Measurements from ENCODE around the gene EFEMP2. TPM values are rescaled to one million over a fixed set of nuclear protein-coding genes. Genes with fewer than 3 reads are reported as not detected.

The EFEMP2 gene
- total RNA-seq, 2 donors from 2014 or later = 11.5 to 76.3 TPM

DNA sequence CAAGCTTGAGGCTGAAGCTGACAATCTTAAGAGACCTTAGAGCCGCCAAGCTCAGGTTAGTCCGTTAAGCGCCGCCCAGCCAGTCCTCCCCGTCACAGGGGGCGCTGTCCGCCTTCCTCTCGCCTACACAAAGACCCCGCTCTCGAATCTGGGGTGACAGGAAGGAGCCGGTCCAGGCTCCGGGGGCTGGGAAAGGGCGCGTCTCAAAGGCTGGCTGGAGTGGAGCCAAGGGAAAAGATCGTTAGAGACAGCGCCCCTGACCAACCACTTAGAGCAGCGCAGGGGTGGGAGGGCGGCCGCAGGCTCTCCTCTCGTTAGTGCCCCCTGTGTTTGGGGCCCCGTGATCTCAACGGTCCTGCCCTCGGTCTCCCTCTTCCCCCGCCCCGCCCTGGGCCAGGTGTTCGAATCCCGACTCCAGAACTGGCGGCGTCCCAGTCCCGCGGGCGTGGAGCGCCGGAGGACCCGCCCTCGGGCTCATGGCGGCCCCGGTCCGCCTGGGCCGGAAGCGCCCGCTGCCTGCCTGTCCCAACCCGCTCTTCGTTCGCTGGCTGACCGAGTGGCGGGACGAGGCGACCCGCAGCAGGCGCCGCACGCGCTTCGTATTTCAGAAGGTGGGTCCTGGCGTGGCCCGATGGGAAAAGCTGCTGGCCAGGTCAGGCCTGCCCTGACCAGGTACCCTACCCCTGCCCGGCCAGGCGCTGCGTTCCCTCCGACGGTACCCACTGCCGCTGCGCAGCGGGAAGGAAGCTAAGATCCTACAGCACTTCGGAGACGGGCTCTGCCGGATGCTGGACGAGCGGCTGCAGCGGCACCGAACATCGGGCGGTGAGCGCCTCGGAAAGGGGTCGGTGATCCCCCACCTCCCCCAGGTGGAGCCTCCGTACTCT lies 12.1 kb downstream of the EFEMP2 start, which contains the start of gene MUS81:
TSS of gene MUS81 (plus strand) at position 156 of the 887 bp plus-strand sequence. CDS start at position 477, 321 bp downstream.
- Mint-ChIP-seq H3K36me3 (ENCODE audit: low read depth) (peaks cover 77% of the 10 kb centered on the region), H3K4me1 (peaks cover 21% of the 10 kb centered on the region), H3K4me3 (peak within 1 kb of the TSS; percentile 89), H3K27me3 (no peaks in the 10 kb centered on the region), H3K9me3 (no peaks in the 10 kb centered on the region), H3K27ac (peak within 1 kb of the TSS; percentile 89)
- ATAC-seq (replicated peaks) = peak; percentile 43

DNA sequence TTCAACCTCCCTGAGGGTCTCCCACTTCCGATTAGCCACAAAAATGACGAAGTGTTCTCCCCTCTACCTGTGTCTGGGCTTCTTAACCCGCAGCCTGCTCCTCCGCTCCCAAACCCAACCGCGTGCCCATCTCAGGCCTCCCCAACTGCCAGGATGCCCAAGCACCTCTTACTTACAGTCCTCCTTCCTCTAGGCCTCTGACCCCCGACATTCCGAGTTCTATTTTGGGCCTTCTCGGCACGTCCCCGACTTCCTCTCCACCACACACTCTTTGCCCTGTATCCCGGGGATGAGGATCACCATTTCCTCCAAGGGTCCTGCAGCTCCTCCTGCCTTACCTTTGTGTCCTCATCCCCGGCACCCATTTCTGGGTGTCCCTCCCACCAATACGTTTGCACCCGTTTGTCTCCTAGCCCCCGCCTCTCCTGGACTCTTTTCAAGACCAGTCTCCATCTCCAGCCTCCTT lies 12.8 kb downstream of the EFEMP2 start:
- H3K9me3 Mint-ChIP-seq = no peaks in the 10 kb centered on the region
- H3K27ac Mint-ChIP-seq = peak overlapping the region; percentile 89
- H3K4me1 Mint-ChIP-seq = peaks cover 18% of the 10 kb centered on the region
- peak; percentile 0 for ATAC-seq (replicated peaks)
- peak overlapping the region; percentile 89 for H3K4me3 Mint-ChIP-seq
- peaks cover 77% of the 10 kb centered on the region for H3K36me3 Mint-ChIP-seq (ENCODE audit: low read depth)
- H3K27me3 Mint-ChIP-seq = no peaks in the 10 kb centered on the region

DNA sequence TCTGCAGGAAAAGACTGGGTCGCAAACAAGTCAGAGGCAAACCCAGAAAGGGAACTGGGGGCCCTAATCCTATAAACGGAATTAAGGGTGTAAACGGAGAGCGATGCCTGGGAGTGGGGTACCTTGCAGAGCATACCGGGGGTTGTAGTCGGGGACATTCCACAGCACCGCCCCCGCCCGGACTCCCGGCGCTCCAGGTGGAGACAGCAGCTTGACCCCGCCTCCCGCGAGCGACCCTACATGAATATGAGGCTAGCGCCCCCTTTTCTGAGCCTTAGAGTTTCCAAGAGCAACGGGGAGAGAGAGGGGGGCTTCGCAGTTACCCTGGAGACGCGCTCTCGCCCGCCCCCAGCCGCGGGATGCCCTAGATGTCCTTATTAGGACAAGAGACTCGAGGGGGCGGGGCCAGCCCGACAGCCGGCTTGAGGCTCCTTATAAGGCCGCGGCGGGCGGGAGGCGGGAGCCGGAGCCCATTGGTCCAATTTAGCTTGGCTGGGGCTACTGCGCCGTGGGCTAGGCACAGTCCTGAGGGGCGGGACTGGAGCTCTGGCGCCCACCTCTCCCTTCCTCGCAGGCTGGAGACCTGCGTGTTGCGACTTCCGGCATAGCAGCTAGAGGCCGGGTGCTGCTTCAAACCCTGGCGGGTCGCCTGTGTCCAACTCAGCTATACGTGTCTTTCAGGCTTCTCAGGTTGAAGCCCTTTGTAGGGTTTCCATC lies 13.3 kb downstream of the EFEMP2 start:
- Mint-ChIP-seq H3K9me3 (no peaks in the 10 kb centered on the region), H3K27ac (peak overlapping the region; percentile 89), H3K36me3 (ENCODE audit: low read depth) (peaks cover 78% of the 10 kb centered on the region), H3K4me1 (peaks cover 24% of the 10 kb centered on the region), H3K4me3 (peak overlapping the region; percentile 89), H3K27me3 (no peaks in the 10 kb centered on the region)
- ATAC-seq (replicated peaks) = peak; percentile 75

GRCh38 chr11:65858681-65859087 lies 13.9 kb downstream of the EFEMP2 start:
- Mint-ChIP-seq H3K4me1 (peaks cover 25% of the 10 kb centered on the region), H3K27ac (peak overlapping the region; percentile 89), H3K4me3 (peak overlapping the region; percentile 89), H3K36me3 (ENCODE audit: low read depth) (peaks cover 78% of the 10 kb centered on the region), H3K27me3 (no peaks in the 10 kb centered on the region), H3K9me3 (no peaks in the 10 kb centered on the region)
- ATAC-seq (replicated peaks) = no peak

DNA sequence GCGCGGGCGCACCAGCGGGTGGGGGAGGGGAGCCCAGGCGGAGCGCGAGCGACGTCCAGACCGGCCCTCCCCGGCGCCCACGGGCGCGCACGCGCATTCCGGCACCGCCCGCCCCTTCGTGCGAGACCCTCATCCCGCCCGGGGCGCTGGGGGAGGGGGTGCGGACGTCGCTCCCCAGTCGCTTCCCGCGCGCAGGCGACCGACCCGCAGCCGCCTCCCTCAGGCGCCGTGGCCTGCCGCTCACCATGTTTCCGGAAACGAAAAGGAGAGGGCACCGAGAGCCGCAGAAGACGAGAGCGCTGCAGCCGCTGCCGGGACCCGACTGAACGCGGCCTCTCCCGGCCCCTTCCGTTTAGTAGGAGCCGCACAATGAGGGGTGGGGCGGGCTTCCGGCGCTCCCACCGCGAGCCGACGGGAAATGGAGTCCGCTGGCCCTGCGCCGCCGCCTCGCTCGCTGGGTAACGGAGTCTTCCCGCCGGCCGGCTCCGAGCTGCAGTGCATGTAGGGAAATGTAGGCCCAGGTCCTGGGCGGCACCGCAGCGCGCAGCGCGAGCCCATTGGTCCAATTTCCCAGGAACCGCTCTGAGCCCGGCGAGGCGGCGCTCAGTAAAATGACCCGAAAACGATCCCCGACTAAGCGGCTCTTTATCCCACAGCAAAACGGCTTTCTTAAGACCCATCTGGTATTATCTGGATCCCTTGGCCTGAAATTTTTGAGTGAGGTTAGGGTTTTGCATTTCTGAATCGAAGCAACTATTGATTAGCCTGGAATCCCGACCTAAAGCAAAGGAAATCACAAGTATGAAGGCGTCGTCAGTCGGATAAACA lies 14.5 kb downstream of the EFEMP2 start, which contains the start of gene CFL1:
TSS of gene CFL1 (minus strand) at position 328 of the 828 bp plus-strand sequence. CDS start at position 247, 81 bp downstream.
- peaks cover 25% of the 10 kb centered on the region for H3K4me1 Mint-ChIP-seq
- peaks cover 78% of the 10 kb centered on the region for H3K36me3 Mint-ChIP-seq (ENCODE audit: low read depth)
- peak within 1 kb of the TSS; percentile 89 for H3K4me3 Mint-ChIP-seq
- H3K27me3 Mint-ChIP-seq = no peaks in the 10 kb centered on the region
- ATAC-seq (replicated peaks) = peak; percentile 72
- no peaks in the 10 kb centered on the region for H3K9me3 Mint-ChIP-seq
- peak within 1 kb of the TSS; percentile 97 for H3K27ac Mint-ChIP-seq

GRCh38 chr11:65857500-65857852 lies 15.1 kb downstream of the EFEMP2 start:
- Mint-ChIP-seq H3K36me3 (ENCODE audit: low read depth) (peaks cover 74% of the 10 kb centered on the region), H3K4me1 (peaks cover 19% of the 10 kb centered on the region), H3K27ac (no peak overlapping the region), H3K27me3 (no peaks in the 10 kb centered on the region), H3K4me3 (peak overlapping the region; percentile 89), H3K9me3 (no peaks in the 10 kb centered on the region)
- no peak for ATAC-seq (replicated peaks)

- ATAC-seq (replicated peaks) = peak; percentile 30
- Mint-ChIP-seq H3K27ac (peak overlapping the region; percentile 97), H3K27me3 (no peaks in the 10 kb centered on the region), H3K9me3 (no peaks in the 10 kb centered on the region), H3K4me1 (peaks cover 19% of the 10 kb centered on the region), H3K4me3 (peak overlapping the region; percentile 89), H3K36me3 (ENCODE audit: low read depth) (peaks cover 75% of the 10 kb centered on the region)
Measured at GRCh38 chr11:65856689-65857499, 15.7 kb downstream of the EFEMP2 start.

DNA sequence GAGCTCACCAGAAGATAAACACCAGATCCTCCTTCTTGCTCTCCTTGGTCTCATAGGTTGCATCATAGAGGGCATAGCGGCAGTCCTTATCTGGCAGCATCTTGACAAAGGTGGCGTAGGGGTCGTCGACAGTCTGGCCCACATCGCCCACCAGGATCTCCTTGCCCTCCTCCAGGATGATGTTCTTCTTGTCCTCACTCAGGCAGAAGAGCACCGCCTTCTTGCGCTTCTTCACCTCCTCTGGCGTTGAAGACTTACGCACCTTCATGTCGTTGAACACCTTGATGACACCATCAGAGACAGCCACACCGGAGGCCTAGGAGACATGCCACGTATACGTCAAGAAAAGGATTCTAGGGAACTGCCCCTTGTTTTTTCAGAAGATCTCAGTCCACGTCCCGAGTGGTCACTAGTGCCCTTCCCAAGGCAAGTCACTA lies 16.7 kb downstream of the EFEMP2 start:
- Mint-ChIP-seq H3K27me3 (no peaks in the 10 kb centered on the region), H3K9me3 (no peaks in the 10 kb centered on the region), H3K27ac (peak overlapping the region; percentile 97), H3K4me3 (peak overlapping the region; percentile 89), H3K36me3 (ENCODE audit: low read depth) (peaks cover 73% of the 10 kb centered on the region), H3K4me1 (peaks cover 19% of the 10 kb centered on the region)
- no peak for ATAC-seq (replicated peaks)

GRCh38 chr11:65854852-65855837 lies 17.5 kb downstream of the EFEMP2 start:
- Mint-ChIP-seq H3K4me1 (peaks cover 19% of the 10 kb centered on the region), H3K27ac (peak overlapping the region; percentile 56), H3K27me3 (no peaks in the 10 kb centered on the region), H3K36me3 (ENCODE audit: low read depth) (peaks cover 67% of the 10 kb centered on the region), H3K4me3 (peak overlapping the region; percentile 89), H3K9me3 (no peaks in the 10 kb centered on the region)
- ATAC-seq (replicated peaks) = no peak

DNA sequence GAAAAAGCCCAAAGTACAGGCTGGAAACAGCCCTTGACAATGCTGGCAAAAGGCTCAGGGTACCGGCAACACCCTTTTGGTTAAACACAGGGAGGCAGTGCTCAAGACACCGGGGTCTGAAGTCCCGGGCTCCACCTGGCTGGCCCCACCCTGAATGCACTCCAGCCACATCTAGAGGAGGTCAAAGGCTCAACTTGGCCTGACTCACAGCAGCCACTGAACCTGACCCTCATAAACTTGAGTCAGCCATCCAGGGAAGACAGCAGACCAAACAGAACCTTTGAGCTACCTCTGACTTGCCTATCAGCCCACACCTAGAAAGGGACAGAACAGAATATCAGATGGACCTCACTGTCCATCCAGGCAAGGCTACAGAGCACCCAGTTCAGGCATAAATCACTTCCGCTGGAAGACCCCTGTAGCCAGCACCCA lies 18.4 kb downstream of the EFEMP2 start:
- H3K4me3 Mint-ChIP-seq = peak overlapping the region; percentile 89
- H3K4me1 Mint-ChIP-seq = peaks cover 19% of the 10 kb centered on the region
- no peak for ATAC-seq (replicated peaks)
- H3K27ac Mint-ChIP-seq = peak overlapping the region; percentile 67
- peaks cover 63% of the 10 kb centered on the region for H3K36me3 Mint-ChIP-seq (ENCODE audit: low read depth)
- no peaks in the 10 kb centered on the region for H3K27me3 Mint-ChIP-seq
- H3K9me3 Mint-ChIP-seq = no peaks in the 10 kb centered on the region

DNA sequence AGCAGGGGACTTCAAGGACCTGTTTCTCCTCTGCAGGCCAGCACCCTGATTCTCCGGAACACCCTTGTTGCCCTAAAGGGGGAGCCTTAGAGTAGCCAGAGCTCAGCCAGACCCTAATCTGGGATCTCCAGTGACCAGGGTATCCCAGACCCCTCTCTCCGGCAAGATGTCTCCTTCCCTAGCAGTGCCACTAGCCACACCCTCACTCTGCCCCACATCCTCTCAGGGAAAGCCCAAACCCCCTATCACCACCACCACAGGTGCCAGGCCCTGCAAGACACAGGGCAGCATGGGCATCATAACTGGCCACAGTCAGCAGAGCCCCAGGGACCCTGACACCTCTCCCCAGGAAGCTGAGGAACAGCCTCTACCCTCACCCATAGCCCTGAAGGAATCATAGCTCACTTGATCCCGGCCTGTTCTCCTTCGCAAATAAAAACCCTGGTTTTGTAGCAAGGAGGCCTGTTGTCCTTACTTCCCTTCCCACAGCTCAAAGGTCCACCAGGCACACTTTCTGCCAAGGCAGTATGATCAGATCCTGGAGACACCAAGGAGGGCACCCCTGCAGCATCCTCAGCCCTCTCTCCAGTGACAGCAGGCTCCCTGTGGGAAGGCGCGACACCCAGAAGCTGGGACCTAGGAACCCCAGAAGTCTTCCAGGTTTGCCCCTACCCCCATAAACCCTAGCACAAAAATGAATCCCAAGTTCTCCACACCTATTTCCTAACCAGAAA lies 19.2 kb downstream of the EFEMP2 start:
- ATAC-seq (replicated peaks) = no peak
- Mint-ChIP-seq H3K36me3 (ENCODE audit: low read depth) (peaks cover 63% of the 10 kb centered on the region), H3K27me3 (no peaks in the 10 kb centered on the region), H3K4me1 (peaks cover 19% of the 10 kb centered on the region), H3K9me3 (no peaks in the 10 kb centered on the region), H3K27ac (peak overlapping the region; percentile 67), H3K4me3 (peak overlapping the region; percentile 89)

Data from activated T-helper 17 cell treated with anti-CD3 and anti-CD28 coated beads, Interleukin-2, amount 50 U/mL, for 72 hours (primary cell).